HepG2 (cell line): ENCODE results near the gene INKA2. TPM values are rescaled to one million over a fixed set of nuclear protein-coding genes. Genes with fewer than 3 reads are reported as not detected.

ENCODE experiments used
- AHDC1 ChIP-seq: sonication (generic); formaldehyde crosslinking; IDR thresholded peaks from 2 replicates; pipeline ENCODE4 v1.5.1; 2020; ENCODE audit warnings: mild to moderate bottlenecking, missing genetic modification reagents, borderline replicate concordance
- DMAP1 ChIP-seq: IDR thresholded peaks from 2 replicates; pipeline ENCODE4 v1.6.1; 2016
- KDM5A ChIP-seq: fragments of 200-600 bp; sonication (generic); IDR thresholded peaks from 2 replicates; pipeline ENCODE4 v1.7.0; 2018; ENCODE audit warnings: antibody characterized with exemption, mild to moderate bottlenecking, low read length, borderline replicate concordance
- PHF5A ChIP-seq: IDR thresholded peaks from one replicate; pipeline ENCODE4 v1.6.1; 2018; ENCODE audit warnings: low read depth, missing genetic modification reagents; ENCODE audit not compliant: unreplicated experiment
- PRDM4 ChIP-seq: sonication (generic); formaldehyde crosslinking; IDR thresholded peaks from 2 replicates; pipeline ENCODE4 v1.9.0; 2021; ENCODE audit warnings: missing genetic modification reagents, borderline replicate concordance
- RAD21 ChIP-seq: fragments of 450-650 bp; formaldehyde crosslinking; IDR thresholded peaks from 2 replicates; pipeline ENCODE4 v1.5.0; 2020; ENCODE audit warnings: mild to moderate bottlenecking
- RXRA ChIP-seq: sonication (generic); formaldehyde crosslinking; IDR thresholded peaks from 2 replicates; pipeline ENCODE4 v1.5.1; 2020; ENCODE audit warnings: missing genetic modification reagents
- SIX1 ChIP-seq: sonication (generic); formaldehyde crosslinking; IDR thresholded peaks from 2 replicates; pipeline ENCODE4 v1.4.0; 2020; ENCODE audit warnings: missing genetic modification reagents, borderline replicate concordance
- ZBTB3 ChIP-seq: sonication (generic); formaldehyde crosslinking; IDR thresholded peaks from 2 replicates; pipeline ENCODE4 v1.4.0; 2020; ENCODE audit warnings: low read depth, mild to moderate bottlenecking, moderate library complexity, missing genetic modification reagents, borderline replicate concordance
- ZNF124 ChIP-seq: sonication (generic); formaldehyde crosslinking; IDR thresholded peaks from 2 replicates; pipeline ENCODE4 v1.4.0; 2020; ENCODE audit warnings: missing genetic modification reagents
- ZNF605 ChIP-seq: sonication (generic); formaldehyde crosslinking; IDR thresholded peaks from 2 replicates; pipeline ENCODE4 v1.8.0; 2022; ENCODE audit warnings: mild to moderate bottlenecking, missing genetic modification reagents
- ZNF749 ChIP-seq: sonication (generic); formaldehyde crosslinking; IDR thresholded peaks from 2 replicates; pipeline ENCODE4 v1.8.0; 2022; ENCODE audit warnings: mild to moderate bottlenecking, missing genetic modification reagents, moderate library complexity, borderline replicate concordance
- polyA plus RNA-seq, 8 experiments: library from polyadenylated mRNA; depleted of rRNA in 3 of 8; stranded (reverse) in 7 of 8; unstranded in 1 of 8; fragments of >200 nt; fragmentation: Illumina TruSeq in 4 of 8; extraction: Trizol in 4 of 8; gene quantifications; 2 replicates each; pipeline versions ENCODE4 v1.2.1 to v1.2.3, GENCODE V29; 2011 to 2016; ENCODE audit warnings: low read depth in 4 of 8, missing spikeins in 1 of 8, mixed read lengths in 1 of 8; ENCODE audit not compliant: insufficient read depth in 1 of 8
- total RNA-seq, 5 experiments: library from RNA; depleted of rRNA; stranded (reverse); fragments of >200 nt; fragmentation: Illumina TruSeq; extraction: Trizol; gene quantifications; 2 replicates each; pipeline ENCODE4 v1.2.3, GENCODE V29; 2016; ENCODE audit warnings: low read depth in 1 of 5
- TF ChIP-seq, protein P1 (sequence below): IDR thresholded peaks from 2 replicates; pipeline ENCODE4 v1.6.1; 2018; ENCODE audit warnings: missing genetic modification reagents
- TF ChIP-seq, protein P2 (sequence below): fragments of 450-650 bp; IDR thresholded peaks from 2 replicates; pipeline ENCODE4 v1.6.1; 2016
- TF ChIP-seq, protein P3 (sequence below): sonication (generic); formaldehyde crosslinking; IDR thresholded peaks from 2 replicates; pipeline ENCODE4 v1.4.0; 2020; ENCODE audit warnings: mild to moderate bottlenecking, low read depth, missing genetic modification reagents

The INKA2 gene
- total and polyA plus RNA-seq, 2 of the 13 experiments (the other 11 are each of a cell fraction or from before 2014, with no cell fraction given), result 2.6 to 4.6 TPM

GRCh38 chr1:111755331-111756123 lies 16.3 kb upstream of the INKA2 start, which contains the start of gene DDX20 (continued):
- TF ChIP-seq PHF5A (peak; percentile 80), ZBTB3 (0 out of 2 replicates have a peak, but pooled peaks have one; percentile 71), ZNF605 (peak; percentile 43; the same call in 1 of the 2 replicates), RXRA (peak; percentile 66), DMAP1 (peak; percentile 95), SIX1 (no peak), KDM5A (peak; percentile 90), AHDC1 (peak; percentile 57; the same call in 1 of the 2 replicates), PRDM4 (CRISPR knock-in tag) (0 out of 2 replicates have a peak, but pooled peaks have one; percentile 60), RAD21 (CRISPR knock-in tag) (peak; percentile 70), ZNF749 (CRISPR knock-in tag) (no peak), ZNF124 (peak; percentile 64; the same call in 1 of the 2 replicates)
- TF ChIP-seq, protein P1, sequence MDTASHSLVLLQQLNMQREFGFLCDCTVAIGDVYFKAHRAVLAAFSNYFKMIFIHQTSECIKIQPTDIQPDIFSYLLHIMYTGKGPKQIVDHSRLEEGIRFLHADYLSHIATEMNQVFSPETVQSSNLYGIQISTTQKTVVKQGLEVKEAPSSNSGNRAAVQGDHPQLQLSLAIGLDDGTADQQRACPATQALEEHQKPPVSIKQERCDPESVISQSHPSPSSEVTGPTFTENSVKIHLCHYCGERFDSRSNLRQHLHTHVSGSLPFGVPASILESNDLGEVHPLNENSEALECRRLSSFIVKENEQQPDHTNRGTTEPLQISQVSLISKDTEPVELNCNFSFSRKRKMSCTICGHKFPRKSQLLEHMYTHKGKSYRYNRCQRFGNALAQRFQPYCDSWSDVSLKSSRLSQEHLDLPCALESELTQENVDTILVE, result peak; percentile 74; the same call in 1 of the 2 replicates
- TF ChIP-seq, protein P2, sequence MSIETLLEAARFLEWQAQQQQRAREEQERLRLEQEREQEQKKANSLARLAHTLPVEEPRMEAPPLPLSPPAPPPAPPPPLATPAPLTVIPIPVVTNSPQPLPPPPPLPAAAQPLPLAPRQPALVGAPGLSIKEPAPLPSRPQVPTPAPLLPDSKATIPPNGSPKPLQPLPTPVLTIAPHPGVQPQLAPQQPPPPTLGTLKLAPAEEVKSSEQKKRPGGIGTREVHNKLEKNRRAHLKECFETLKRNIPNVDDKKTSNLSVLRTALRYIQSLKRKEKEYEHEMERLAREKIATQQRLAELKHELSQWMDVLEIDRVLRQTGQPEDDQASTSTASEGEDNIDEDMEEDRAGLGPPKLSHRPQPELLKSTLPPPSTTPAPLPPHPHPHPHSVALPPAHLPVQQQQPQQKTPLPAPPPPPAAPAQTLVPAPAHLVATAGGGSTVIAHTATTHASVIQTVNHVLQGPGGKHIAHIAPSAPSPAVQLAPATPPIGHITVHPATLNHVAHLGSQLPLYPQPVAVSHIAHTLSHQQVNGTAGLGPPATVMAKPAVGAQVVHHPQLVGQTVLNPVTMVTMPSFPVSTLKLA, result peak; percentile 37; the same call in 1 of the 2 replicates
- TF ChIP-seq, protein P3, sequence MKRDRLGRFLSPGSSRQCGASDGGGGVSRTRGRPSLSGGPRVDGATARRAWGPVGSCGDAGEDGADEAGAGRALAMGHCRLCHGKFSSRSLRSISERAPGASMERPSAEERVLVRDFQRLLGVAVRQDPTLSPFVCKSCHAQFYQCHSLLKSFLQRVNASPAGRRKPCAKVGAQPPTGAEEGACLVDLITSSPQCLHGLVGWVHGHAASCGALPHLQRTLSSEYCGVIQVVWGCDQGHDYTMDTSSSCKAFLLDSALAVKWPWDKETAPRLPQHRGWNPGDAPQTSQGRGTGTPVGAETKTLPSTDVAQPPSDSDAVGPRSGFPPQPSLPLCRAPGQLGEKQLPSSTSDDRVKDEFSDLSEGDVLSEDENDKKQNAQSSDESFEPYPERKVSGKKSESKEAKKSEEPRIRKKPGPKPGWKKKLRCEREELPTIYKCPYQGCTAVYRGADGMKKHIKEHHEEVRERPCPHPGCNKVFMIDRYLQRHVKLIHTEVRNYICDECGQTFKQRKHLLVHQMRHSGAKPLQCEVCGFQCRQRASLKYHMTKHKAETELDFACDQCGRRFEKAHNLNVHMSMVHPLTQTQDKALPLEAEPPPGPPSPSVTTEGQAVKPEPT (CRISPR knock-in tag), result peak; percentile 81; the same call in 1 of the 2 replicates
